ENCODE measurements around the gene FUT3. TPM values are rescaled to one million over a fixed set of nuclear protein-coding genes. Genes with fewer than 3 reads are reported as not detected.

Gene FUT3
- total RNA-seq, result not detected in 2 replicates

DNA sequence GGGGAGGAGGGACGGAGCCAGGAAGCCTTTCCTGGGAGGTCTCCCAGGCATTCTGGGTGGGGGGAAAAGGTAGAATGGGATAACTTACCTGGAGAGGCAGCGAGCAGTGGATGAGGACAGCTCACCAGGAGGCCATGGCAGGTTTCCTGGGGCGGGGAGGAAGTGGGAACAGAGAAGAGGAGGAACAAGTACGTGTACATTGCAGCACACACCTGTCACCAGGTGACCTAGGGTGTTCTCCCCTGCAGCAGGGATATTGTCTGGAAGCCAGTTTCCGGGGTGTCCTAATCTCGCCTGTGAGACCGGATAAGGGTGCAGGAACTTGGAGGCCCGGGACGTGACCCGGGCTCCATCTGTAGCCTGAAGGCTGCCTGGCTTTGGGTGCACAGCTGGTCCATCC, at the start of gene FUT3:
TSS of gene FUT3 (minus strand) at position 148 of the 400 bp plus-strand sequence.

DNA sequence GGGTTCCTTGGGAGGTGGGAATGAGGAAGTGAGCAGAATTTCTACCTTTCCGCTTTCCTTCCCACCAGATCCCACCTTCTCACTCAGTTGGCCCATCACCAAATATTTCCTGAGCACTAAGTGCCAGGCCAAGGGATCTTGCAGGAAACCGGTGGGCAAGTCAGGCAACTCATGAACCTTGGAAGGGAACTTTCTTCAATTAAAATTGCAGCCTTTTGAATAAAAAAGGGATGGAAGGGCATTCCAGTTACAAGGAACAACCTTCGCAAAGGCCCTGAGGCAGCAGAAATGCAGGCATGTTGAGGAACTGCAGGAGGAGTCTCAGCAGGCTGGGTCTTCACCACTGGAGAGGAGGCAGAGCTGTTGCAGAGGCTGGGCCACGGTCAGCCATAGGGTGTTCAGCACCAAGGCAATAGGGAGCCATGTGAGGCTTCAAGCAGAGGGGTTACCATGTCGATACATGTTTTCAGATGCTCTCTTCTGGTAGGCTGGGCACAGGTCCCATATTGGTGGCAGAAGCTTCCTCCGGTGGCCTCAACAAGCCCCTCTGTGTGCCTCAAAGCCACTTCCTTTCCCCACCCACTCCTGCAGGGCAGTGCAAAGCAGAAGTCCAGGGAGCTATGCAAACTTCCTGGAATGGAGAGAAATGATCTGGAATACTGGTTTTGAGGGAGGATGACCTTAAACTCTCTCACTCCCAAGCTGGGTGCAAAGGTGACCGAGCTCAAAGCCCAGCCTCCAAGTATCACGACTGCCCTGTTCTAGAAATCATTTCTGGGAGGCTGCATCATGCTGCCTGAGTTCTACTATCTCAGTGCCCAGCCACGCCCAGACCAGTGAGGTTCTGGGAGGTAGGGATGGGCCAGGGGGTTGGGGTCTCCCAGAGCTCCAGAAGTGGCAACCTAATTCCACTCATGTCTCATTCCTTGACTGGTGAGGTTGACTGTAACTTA, 11.9 kb downstream of the FUT3 start, which contains the start of gene FUT6:
TSS of gene FUT6 (minus strand) at position 638 of the 953 bp plus-strand sequence. CDS start 7,135 bp downstream, outside the sequence.

DNA sequence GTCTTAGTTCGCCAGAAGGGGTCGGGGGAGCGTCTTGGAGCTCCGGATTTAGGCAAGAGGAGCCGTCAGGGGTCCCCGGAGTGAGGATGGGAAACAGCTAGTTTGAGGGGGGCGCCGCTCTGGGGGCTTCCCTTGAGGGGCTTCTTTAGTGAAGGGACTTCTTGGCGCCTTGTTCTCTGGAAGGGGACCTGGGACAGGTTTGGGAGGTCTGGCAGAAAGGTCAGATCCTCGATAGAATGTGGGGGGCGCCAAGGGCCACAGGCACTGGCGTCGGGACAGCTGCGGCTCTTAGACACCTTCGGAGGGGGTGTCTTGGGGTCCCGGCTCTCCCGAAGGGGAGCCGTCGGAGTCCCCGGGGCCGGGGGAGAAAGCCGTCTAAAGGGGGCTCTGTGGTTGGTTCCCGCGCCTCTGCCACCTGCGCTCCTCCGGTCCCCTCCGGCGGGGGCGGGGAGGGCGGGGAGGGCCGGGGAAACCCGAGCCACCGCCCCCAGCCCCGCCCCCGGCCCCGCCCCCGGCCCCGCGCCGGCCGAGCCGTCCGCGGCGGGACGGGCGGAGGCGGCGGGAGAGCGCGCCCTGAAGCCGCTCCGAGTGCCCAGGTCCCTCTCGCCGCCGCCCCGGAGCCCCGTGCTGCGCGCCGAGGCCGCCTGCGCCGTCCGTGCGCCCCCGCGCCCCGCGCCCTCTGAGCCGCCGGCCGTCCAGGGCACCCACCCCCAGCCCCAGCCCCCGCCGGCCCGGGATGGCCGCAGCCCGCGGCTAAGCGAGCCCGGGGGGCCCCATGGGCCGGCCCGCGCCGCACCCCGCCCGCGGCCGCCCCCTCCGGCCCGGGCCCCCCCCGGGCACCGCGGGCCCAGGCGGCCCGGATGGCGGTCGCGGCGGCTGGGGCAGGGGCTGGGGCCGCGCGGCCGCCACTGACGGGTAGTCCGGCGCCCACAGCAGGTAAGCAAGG, 46.5 kb downstream of the FUT3 start, which contains the start of gene NRTN:
TSS of gene NRTN (plus strand) at position 552 of the 946 bp plus-strand sequence. CDS start 19,099 bp downstream, outside the sequence.

Other genes starting within 250 kb of the FUT3 start
- gene SAFB2, start 228.7 kb downstream of the FUT3 start, total RNA-seq, result 26.6 and 30.9 TPM in 2 replicates
- gene SAFB, start 228.4 kb downstream of the FUT3 start, total RNA-seq, result 47.1 and 52.9 TPM in 2 replicates
- 27.8 and 32.5 TPM in 2 replicates for gene MICOS13, start 170.9 kb downstream of the FUT3 start, total RNA-seq
- 7.3 and 7.8 TPM in 2 replicates for gene HSD11B1L, start 170.4 kb downstream of the FUT3 start, total RNA-seq
- gene RPL36, start 161.2 kb downstream of the FUT3 start, total RNA-seq, result 513 and 637 TPM in 2 replicates
- 92.9 and 106 TPM in 2 replicates for gene LONP1, start 131.3 kb downstream of the FUT3 start, total RNA-seq
- not detected in 2 replicates for gene CATSPERD, start 130.8 kb downstream of the FUT3 start, total RNA-seq
- under 0.01 and 0.30 TPM in 2 replicates for gene PRR22, start 66.7 kb downstream of the FUT3 start, total RNA-seq
- 29.2 and 35.0 TPM in 2 replicates for gene DUS3L, start 60.3 kb downstream of the FUT3 start, total RNA-seq
- not detected in 2 replicates for gene NRTN, start 46.4 kb downstream of the FUT3 start, total RNA-seq
- not detected in 2 replicates for gene FUT6, start 11.7 kb downstream of the FUT3 start, total RNA-seq
- not detected in 2 replicates for gene FUT5, start 19.1 kb upstream of the FUT3 start, total RNA-seq
- gene NDUFA11, start 52.3 kb upstream of the FUT3 start, total RNA-seq, result 211 and 432 TPM in 2 replicates
- gene VMAC, start 53.4 kb upstream of the FUT3 start, total RNA-seq, result 4.5 and 7.6 TPM in 2 replicates
- 0.97 and 2.0 TPM in 2 replicates for gene CAPS, start 62.8 kb upstream of the FUT3 start, total RNA-seq
- gene RANBP3, start 126.7 kb upstream of the FUT3 start, total RNA-seq, result 28.9 and 46.5 TPM in 2 replicates

Measured in epithelial cell of umbilical artery (primary cell).